Mammary epithelial cell (primary cell): Measurements from ENCODE around the gene ZBTB20.

Experiments
- EZH2 ChIP-seq: IDR thresholded peaks from 2 replicates; pipeline ENCODE4 v1.6.1; 2012; ENCODE audit warnings: low read length, inconsistent platforms, borderline replicate concordance
- TF ChIP-seq, protein P1 (sequence below), 2 donors: IDR thresholded peaks in 1 of 2; conservative IDR thresholded peaks in 1 of 2; 2 replicates each; pipeline ENCODE4 v1.5.1; 2011 to 2012; ENCODE audit warnings: inconsistent platforms in 2 of 2, low read length in 2 of 2, mild to moderate bottlenecking in 2 of 2, control low read depth in 1 of 2, low read depth in 1 of 2; ENCODE audit not compliant: insufficient read depth in 1 of 2; ENCODE audit errors: extremely low read depth in 1 of 2

DNA sequence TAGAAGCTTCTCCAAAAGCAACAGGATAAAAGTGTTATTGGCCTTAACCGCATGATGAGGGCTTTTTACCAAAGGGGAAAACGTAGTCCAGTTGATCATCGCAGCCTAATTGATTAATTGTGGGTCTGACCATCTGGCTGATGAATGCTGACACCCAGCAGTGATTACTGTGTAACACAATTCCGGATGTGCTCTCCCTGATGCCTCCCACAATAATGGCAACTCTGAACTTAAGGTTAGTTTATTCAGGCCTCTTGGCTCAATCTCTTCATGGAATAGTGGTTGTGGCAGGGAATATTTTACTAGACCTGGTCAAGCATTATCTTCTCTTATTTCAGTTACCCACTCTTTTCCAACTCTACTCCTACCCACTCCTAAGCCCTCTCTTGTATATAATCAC lies 520.3 kb downstream of the ZBTB20 start:
- TF ChIP-seq, protein P1, sequence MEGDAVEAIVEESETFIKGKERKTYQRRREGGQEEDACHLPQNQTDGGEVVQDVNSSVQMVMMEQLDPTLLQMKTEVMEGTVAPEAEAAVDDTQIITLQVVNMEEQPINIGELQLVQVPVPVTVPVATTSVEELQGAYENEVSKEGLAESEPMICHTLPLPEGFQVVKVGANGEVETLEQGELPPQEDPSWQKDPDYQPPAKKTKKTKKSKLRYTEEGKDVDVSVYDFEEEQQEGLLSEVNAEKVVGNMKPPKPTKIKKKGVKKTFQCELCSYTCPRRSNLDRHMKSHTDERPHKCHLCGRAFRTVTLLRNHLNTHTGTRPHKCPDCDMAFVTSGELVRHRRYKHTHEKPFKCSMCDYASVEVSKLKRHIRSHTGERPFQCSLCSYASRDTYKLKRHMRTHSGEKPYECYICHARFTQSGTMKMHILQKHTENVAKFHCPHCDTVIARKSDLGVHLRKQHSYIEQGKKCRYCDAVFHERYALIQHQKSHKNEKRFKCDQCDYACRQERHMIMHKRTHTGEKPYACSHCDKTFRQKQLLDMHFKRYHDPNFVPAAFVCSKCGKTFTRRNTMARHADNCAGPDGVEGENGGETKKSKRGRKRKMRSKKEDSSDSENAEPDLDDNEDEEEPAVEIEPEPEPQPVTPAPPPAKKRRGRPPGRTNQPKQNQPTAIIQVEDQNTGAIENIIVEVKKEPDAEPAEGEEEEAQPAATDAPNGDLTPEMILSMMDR (conservative IDR thresholded peaks at IDR 0.05 in 1 of 2, IDR thresholded peaks at IDR 0.05 in 1 of 2; ENCODE audit: extremely low read depth in 1 of 2, insufficient read depth in 1 of 2, low read depth in 1 of 2, low read length in 2 of 2) = no peak
- TF ChIP-seq EZH2 = no peak
